GM18519 (cell line): ENCODE measurements around the gene MFN1.

ENCODE experiments used
- ATAC-seq: cut with Tn5 transposase; IDR thresholded peaks from one replicate; pipeline ENCODE4 v1.9.1; 2021; ENCODE audit warnings: mild to moderate bottlenecking, moderate library complexity; ENCODE audit not compliant: unreplicated experiment, low FRiP score

The MFN1 gene

DNA sequence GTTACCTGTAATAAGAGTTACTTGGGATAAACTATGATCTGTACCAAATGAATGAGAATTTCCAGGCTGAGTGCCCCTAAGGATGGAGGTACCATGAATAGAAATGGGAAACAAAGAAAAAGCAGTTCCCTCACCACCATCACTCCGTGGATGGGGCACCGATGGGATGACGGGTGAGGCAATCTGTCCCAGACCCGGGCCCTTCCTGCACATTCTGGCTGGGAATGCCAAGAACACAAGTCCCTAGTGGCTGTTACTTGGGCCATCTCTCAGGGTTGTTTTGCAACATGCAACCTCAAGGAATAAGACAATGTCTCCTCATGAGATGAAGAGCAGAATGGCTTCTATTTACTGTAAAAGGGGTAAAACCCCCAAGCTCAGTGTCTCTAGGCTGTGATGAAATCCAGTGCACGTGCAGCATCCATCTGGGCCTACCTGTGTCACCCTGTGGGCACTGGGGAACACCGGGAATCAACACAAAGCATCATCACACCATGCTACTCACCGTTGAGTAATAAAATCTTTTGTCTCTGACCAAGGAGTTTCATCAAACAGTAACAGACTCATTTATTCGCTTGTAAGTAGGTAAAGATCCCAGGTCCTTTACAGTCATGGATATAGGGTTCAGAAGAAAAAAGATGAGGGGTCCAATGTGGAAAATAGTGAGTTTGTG, 81.5 kb downstream of the MFN1 start:
- no peak for ATAC-seq

DNA sequence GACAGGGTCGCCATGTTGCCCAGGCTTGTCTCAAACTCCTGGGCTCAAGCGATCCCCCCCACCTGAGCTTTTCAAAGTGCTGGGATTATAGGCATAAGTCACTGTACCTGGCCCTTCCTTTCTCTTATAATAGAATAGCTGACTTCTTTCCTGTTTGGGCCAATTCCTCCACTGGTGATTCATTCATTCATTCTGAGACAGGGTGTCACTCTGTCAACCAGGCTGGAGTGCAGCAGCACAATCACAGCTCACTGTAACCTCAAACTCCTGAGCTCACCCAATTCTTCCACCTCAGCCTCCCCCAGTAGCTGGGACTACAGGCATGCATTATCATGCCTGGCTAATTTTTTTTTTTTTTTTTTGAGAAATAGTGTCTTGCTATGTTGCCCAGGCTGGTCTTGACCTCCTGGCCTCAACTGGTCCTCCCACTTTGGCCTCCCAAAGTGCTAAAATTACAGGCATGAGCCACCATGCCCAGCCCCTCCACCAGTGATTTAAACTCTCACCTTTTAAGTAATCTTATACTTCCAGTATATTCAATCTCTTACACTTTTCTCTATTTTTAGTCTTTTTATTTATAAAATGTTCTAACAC, 82.9 kb downstream of the MFN1 start:
- ATAC-seq: no peak

DNA sequence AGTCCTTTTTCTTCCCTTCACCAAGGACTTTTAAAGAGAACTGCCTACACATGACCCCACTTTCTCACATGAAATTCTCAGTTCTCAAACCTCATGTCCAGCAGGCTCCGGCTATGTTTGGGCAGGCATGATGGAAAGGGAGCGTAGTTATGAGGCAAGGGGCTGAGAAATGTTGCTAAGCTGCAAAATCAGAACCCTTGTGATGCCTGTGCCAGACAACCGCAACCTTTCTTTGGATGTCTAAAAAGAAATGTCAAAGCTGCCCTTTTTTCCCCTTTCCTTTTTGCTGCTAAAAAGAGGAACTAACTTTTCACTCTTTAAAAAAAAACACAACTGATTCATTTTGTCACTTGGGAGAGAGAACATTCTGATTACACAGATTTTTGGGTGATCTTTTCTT, 84.5 kb downstream of the MFN1 start:
- peak; percentile 60 for ATAC-seq

DNA sequence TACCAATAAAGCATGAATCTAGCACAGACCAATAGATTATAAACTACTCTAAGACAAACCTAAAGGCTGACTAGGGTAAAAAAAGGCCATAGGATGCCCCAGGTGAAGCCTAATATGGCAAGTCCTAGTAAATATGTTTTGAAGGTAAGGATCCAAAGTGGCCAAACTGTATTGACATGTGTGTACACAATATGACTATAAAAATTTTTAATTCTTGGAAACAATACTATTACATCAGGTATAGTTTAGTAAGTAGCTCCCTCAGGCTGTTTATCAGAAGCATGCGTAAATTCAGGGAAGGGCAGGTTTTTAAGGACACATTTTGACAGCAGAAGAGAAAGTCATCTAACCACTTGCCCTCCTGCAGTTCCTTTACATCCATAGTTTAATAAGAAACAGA, 84.9 kb downstream of the MFN1 start:
- ATAC-seq: no peak

DNA sequence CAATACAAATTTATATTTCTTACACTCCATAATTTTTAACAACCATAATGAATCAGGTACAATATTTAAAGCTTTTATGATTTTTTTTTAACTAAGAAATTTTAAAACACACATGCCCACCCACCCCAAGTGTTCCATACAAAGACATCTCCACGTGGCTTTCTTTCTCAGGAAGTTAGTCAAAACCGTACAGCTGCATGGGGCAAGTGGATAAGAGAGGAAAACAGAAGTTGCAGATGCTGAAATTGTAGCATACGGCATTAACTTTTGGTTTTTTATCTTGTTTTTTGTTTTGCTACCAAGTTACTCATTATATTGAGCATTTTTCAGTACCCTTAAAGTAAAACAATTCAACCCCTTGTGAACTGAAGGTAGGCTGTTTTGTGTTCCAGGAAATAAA, 89.0 kb downstream of the MFN1 start:
- ATAC-seq: no peak

DNA sequence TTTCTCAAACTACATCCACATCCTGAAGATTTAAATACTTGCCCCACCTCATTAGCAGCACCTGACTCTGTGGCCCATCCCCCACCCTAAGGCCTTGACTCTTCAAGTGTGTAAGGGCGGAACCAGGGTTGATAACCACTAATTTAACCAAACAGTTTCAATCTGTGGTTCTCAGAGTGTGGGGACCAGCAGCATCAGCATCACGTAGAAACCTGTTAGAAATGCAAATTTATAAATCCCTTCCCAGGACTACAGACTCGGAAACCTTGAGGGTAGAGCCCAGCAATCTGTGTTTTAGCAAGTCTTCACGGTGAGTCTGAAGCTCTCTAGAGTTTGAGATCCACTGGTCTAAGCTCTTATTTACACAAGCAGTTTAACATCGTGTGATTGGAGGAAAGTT, 91.3 kb downstream of the MFN1 start:
- ATAC-seq: peak; percentile 73
